SK-N-SH (cell line): ENCODE data around the gene CREB3L1. TPM values are rescaled to one million over a fixed set of nuclear protein-coding genes. Genes with fewer than 3 reads are reported as not detected.

Experiments used
- CTCF ChIA-PET: fragments of 300-600, 350-600 bp; formaldehyde crosslinking; extraction: SDS; loops from one replicate; lab custom pipeline; 2021; lab: Yijun Ruan, JAX
- POLR2A ChIA-PET: fragments of 350-600 bp; sonication (Branson Sonifier 250); formaldehyde crosslinking; extraction: SDS; loops from one replicate; lab custom pipeline; 2020; ENCODE audit warnings: antibody characterized with exemption, inconsistent platforms; lab: Yijun Ruan, JAX
- DNase-seq: peaks from one replicate; pipeline ENCODE4 v3.0.0; 2012
- H2AFZ ChIP-seq: fragments of 200-600 bp; sonication (generic); 2 replicates; pipeline ENCODE4 v1.8.1; 2016; ENCODE audit warnings: antibody characterized with exemption, mild to moderate bottlenecking, low read depth
- H3F3A ChIP-seq: fragments of 200-600 bp; sonication (generic); replicated peaks from 2 replicates; pipeline ENCODE3; 2016; ENCODE audit warnings: antibody characterized with exemption, mild to moderate bottlenecking; ENCODE audit not compliant: insufficient read depth
- H3K27ac ChIP-seq, 2 experiments: fragments of 200-500 bp in 1 of 2; fragments of 200-600 bp in 1 of 2; sonication (Bioruptor generic) in 1 of 2; sonication (generic), shearing (Covaris generic) in 1 of 2; 2 replicates each; pipeline versions ENCODE4 v1.5.1 to v1.6.1; 2014 to 2016; ENCODE audit warnings: low read depth in 2 of 2, inconsistent platforms in 1 of 2, low read length in 1 of 2, mild to moderate bottlenecking in 1 of 2, mixed read lengths in 1 of 2
- H3K27me3 ChIP-seq: fragments of 200-600 bp; sonication (generic), shearing (Covaris generic); 2 replicates; pipeline ENCODE4 v1.6.1; 2016; ENCODE audit warnings: mixed run types; ENCODE audit not compliant: insufficient read depth
- H3K36me3 ChIP-seq, 2 experiments: fragments of 200-500 bp in 1 of 2; fragments of 200-600 bp in 1 of 2; sonication (Bioruptor generic) in 1 of 2; sonication (generic) in 1 of 2; replicated peaks in 1 of 2; 2 replicates each; pipeline versions ENCODE3 to v1.5.1; 2014 to 2016; ENCODE audit warnings: low read length in 1 of 2, mild to moderate bottlenecking in 1 of 2; ENCODE audit not compliant: insufficient read depth in 2 of 2, control insufficient read depth in 1 of 2
- H3K4me1 ChIP-seq, 2 experiments: fragments of 200-500 bp in 1 of 2; fragments of 200-600 bp in 1 of 2; sonication (Bioruptor generic) in 1 of 2; sonication (generic), shearing (Covaris generic) in 1 of 2; 2 replicates each; pipeline versions ENCODE4 v1.5.1 to v1.6.1; 2014 to 2016; ENCODE audit warnings: low read depth in 1 of 2, low read length in 1 of 2, mixed run types in 1 of 2; ENCODE audit not compliant: insufficient read depth in 2 of 2, control insufficient read depth in 1 of 2
- H3K4me2 ChIP-seq: fragments of 200-600 bp; sonication (generic), shearing (Covaris generic); 2 replicates; pipeline ENCODE4 v1.6.1; 2017; ENCODE audit warnings: mixed run types
- H3K4me3 ChIP-seq, 2 experiments: fragments of 200-500 bp in 1 of 2; fragments of 200-600 bp in 1 of 2; sonication (Bioruptor generic) in 1 of 2; sonication (generic), shearing (Covaris generic) in 1 of 2; 2 replicates each; pipeline versions ENCODE4 v1.5.1 to v1.8.1; 2014 to 2016; ENCODE audit warnings: low read depth in 2 of 2, inconsistent platforms in 1 of 2, low read length in 1 of 2, mild to moderate bottlenecking in 1 of 2, mixed read lengths in 1 of 2, moderate library complexity in 1 of 2
- H3K79me2 ChIP-seq: fragments of 200-600 bp; sonication (generic); 2 replicates; pipeline ENCODE4 v1.8.1; 2017; ENCODE audit warnings: mild to moderate bottlenecking; ENCODE audit not compliant: insufficient read depth
- H3K9ac ChIP-seq: fragments of 200-600 bp; sonication (generic); 2 replicates; pipeline ENCODE4 v1.6.1; 2017; ENCODE audit warnings: mixed run types
- H3K9me2 ChIP-seq: fragments of 200-600 bp; sonication (generic); 2 replicates; pipeline ENCODE4 v1.6.1; 2017; ENCODE audit warnings: mixed run types
- H3K9me3 ChIP-seq: fragments of 200-600 bp; sonication (generic); 2 replicates; pipeline ENCODE4 v1.6.1; 2017; ENCODE audit warnings: mixed run types, mild to moderate bottlenecking, moderate library complexity
- H4K20me1 ChIP-seq: fragments of 200-600 bp; sonication (generic); 2 replicates; pipeline ENCODE4 v1.6.1; 2017; ENCODE audit warnings: mild to moderate bottlenecking, mixed run types; ENCODE audit not compliant: insufficient read depth
- CHD2 ChIP-seq: fragments of 150-350 bp; IDR thresholded peaks from 2 replicates; pipeline ENCODE4 v1.6.1; 2018; ENCODE audit warnings: low read length; ENCODE audit not compliant: partially characterized antibody
- CTCF ChIP-seq: fragments of 200-600 bp; sonication (generic); IDR thresholded peaks from 2 replicates; pipeline ENCODE4 v1.6.1; 2017; ENCODE audit warnings: antibody characterized with exemption, mild to moderate bottlenecking, moderate library complexity
- ELF1 ChIP-seq: IDR thresholded peaks from 2 replicates; pipeline ENCODE4 v1.4.0; 2012
- EZH2phosphoT487 ChIP-seq: fragments of 200-600 bp; sonication (generic); IDR thresholded peaks from 2 replicates; pipeline ENCODE4 v1.6.1; 2017; ENCODE audit warnings: low read depth, mixed run types, mild to moderate bottlenecking, antibody characterized with exemption, moderate library complexity, borderline replicate concordance
- FOSL2 ChIP-seq: IDR thresholded peaks from 2 replicates; pipeline ENCODE4 v1.4.0; 2012; ENCODE audit warnings: low read depth, mild to moderate bottlenecking, moderate library complexity, borderline replicate concordance
- FOXM1 ChIP-seq: IDR thresholded peaks from 2 replicates; pipeline ENCODE4 v1.4.0; 2012; ENCODE audit warnings: low read depth, mild to moderate bottlenecking
- GABPA ChIP-seq: IDR thresholded peaks from 2 replicates; pipeline ENCODE4 v1.4.0; 2012; ENCODE audit warnings: low read depth, mild to moderate bottlenecking
- MEF2A ChIP-seq: IDR thresholded peaks from 2 replicates; pipeline ENCODE4 v1.4.0; 2012; ENCODE audit warnings: low read depth, borderline replicate concordance
- MXI1 ChIP-seq: IDR thresholded peaks from 2 replicates; pipeline ENCODE4 v1.6.1; 2012; ENCODE audit warnings: mild to moderate bottlenecking, low read depth, low read length, improper control_type of control experiment
- NRF1 ChIP-seq: IDR thresholded peaks from 2 replicates; pipeline ENCODE4 v1.6.1; 2012; ENCODE audit warnings: low read depth, mild to moderate bottlenecking, low read length
- RAD21 ChIP-seq: IDR thresholded peaks from 2 replicates; pipeline ENCODE4 v1.6.1; 2012; ENCODE audit warnings: mild to moderate bottlenecking, low read length
- RCOR1 ChIP-seq: fragments of 150-350 bp; IDR thresholded peaks from 2 replicates; pipeline ENCODE4 v1.6.1; 2017; ENCODE audit warnings: antibody characterized with exemption, low read length
- SMC3 ChIP-seq: IDR thresholded peaks from 2 replicates; pipeline ENCODE4 v1.6.1; 2012; ENCODE audit warnings: low read depth, low read length, improper control_type of control experiment
- TAF1 ChIP-seq: IDR thresholded peaks from 2 replicates; pipeline ENCODE4 v1.6.1; 2012; ENCODE audit warnings: low read depth, mild to moderate bottlenecking, low read length, moderate library complexity, borderline replicate concordance
- TCF12 ChIP-seq: IDR thresholded peaks from 2 replicates; pipeline ENCODE4 v1.4.0; 2012
- TEAD4 ChIP-seq: IDR thresholded peaks from 2 replicates; pipeline ENCODE4 v1.4.0; 2012; ENCODE audit warnings: mild to moderate bottlenecking, borderline replicate concordance; ENCODE audit not compliant: insufficient read depth
- USF1 ChIP-seq: IDR thresholded peaks from 2 replicates; pipeline ENCODE4 v1.4.0; 2012; ENCODE audit warnings: low read depth, borderline replicate concordance
- USF2 ChIP-seq: fragments of 150-350 bp; IDR thresholded peaks from 2 replicates; pipeline ENCODE4 v1.6.1; 2017; ENCODE audit warnings: antibody characterized with exemption, low read length, low read depth, borderline replicate concordance
- YY1 ChIP-seq: IDR thresholded peaks from 2 replicates; pipeline ENCODE4 v1.4.0; 2012; ENCODE audit warnings: low read depth, mild to moderate bottlenecking
- whole genome bisulfite sequencing: methylation state at CpG from one replicate; pipeline ENCODE4 v1.1.6; 2017; ENCODE audit warnings: low lambda C conversion rate; 5-methylcytosine and 5-hydroxymethylcytosine counted together
- polyA plus RNA-seq, 3 experiments: library from polyadenylated mRNA; depleted of rRNA; stranded (reverse); fragments of >200 nt; gene quantifications; 2 replicates each; pipeline ENCODE4 v1.2.3, GENCODE V29; 2012

Gene CREB3L1
- polyA plus RNA-seq, 1 of the 3 experiments (the other 2 are of a cell fraction) = 14.0 TPM

GRCh38 chr11:46338988-46339666 lies 61.7 kb downstream of the CREB3L1 start:
- Histone ChIP-seq H3K9me2 (no peaks in the 10 kb centered on the region), H3F3A (no peaks in the 10 kb centered on the region), H3K4me2 (peak overlapping the region; percentile 41; the same call in 1 of the 2 replicates), H3K36me3 (no peaks in the 10 kb centered on the region), H3K9me3 (no peaks in the 10 kb centered on the region), H3K4me3 (no peak overlapping the region), H3K4me1 (peaks cover 9 to 13% of the 10 kb centered on the region in 2 experiments; a peak in 3 of 4 replicates), H2AFZ (peak overlapping the region; percentile 51; the same call in 1 of the 2 replicates), H3K27me3 (no peaks in the 10 kb centered on the region), H3K27ac (no peak overlapping the region), H3K9ac (no peak overlapping the region), H4K20me1 (no peaks in the 10 kb centered on the region), H3K79me2 (no peaks in the 10 kb centered on the region)
- ChIA-PET POLR2A (no interaction called here), CTCF (interaction anchor here (0.8 to 3.0 kb wide), 4 partner anchors 13 to 101 kb away, joined by 3 to 19 read pairs (median 4); no protein-coding TSS in a partner anchor)
- no peak for DNase-seq
- TF ChIP-seq TAF1 (no peak), SMC3 (no peak), CTCF (no peak), CHD2 (no peak), MXI1 (no peak), FOXM1 (no peak), GABPA (no peak)
- WGBS = 22% methylated on average over 8 of the region's 16 CpGs

GRCh38 chr11:46339816-46340215 lies 62.4 kb downstream of the CREB3L1 start:
- 92% methylated on average over 2 of the region's 2 CpGs for WGBS
- no peak overlapping the region for H2AFZ ChIP-seq
- H3K27ac ChIP-seq = no peak overlapping the region
- TF ChIP-seq CHD2 (no peak), NRF1 (no peak), ELF1 (no peak), USF1 (no peak), RAD21 (no peak), TCF12 (no peak), USF2 (no peak), FOSL2 (no peak), MEF2A (no peak), YY1 (no peak), EZH2phosphoT487 (no peak), TEAD4 (no peak), RCOR1 (no peak), FOXM1 (no peak)
- no peaks in the 10 kb centered on the region for H3K9me3 ChIP-seq
- ChIA-PET CTCF (interaction anchor here (2.0 to 3.0 kb wide), 2 partner anchors 12 to 101 kb away, joined by 4 to 19 read pairs; no protein-coding TSS in a partner anchor), POLR2A (no interaction called here)
- H3K36me3 ChIP-seq = no peaks in the 10 kb centered on the region
- peaks cover 9 to 13% of the 10 kb centered on the region in 2 experiments; a peak in 3 of 4 replicates for H3K4me1 ChIP-seq
- no peaks in the 10 kb centered on the region for H3K79me2 ChIP-seq
- no peaks in the 10 kb centered on the region for H4K20me1 ChIP-seq
- no peak overlapping the region for H3K9ac ChIP-seq
- H3K4me3 ChIP-seq = no peak overlapping the region
- no peaks in the 10 kb centered on the region for H3F3A ChIP-seq
- no peak overlapping the region for H3K4me2 ChIP-seq
- H3K27me3 ChIP-seq = no peaks in the 10 kb centered on the region
- no peaks in the 10 kb centered on the region for H3K9me2 ChIP-seq
- DNase-seq = no peak
